HepG2 (cell line): ENCODE measurements around the gene TRAPPC10. TPM values are rescaled to one million over a fixed set of nuclear protein-coding genes. Genes with fewer than 3 reads are reported as not detected.

Source experiments
- ATAC-seq: fragments of 200-7000 bp; cut with Tn5 transposase; 3 replicates; pipeline ENCODE4 v1.9.1; 2020; ENCODE audit warnings: mild to moderate bottlenecking, moderate library complexity
- BruUV-seq: library from RNA; stranded (reverse); fragments of 400-500 nt; replicated peaks from 2 replicates; lab custom pipeline; 2021; lab: Mats Ljungman, UMichigan
- CTCF ChIA-PET: fragments of 300-600 bp; formaldehyde crosslinking; extraction: SDS; loops from one replicate; lab custom pipeline; 2021; ENCODE audit warnings: low total read pairs, inconsistent platforms, low intra/inter-chr PET ratio; lab: Yijun Ruan, JAX
- POLR2A ChIA-PET: fragments of 350-600 bp; sonication (Branson Sonifier 250); formaldehyde crosslinking; loops from one replicate; lab custom pipeline; 2020; ENCODE audit warnings: antibody characterized with exemption, inconsistent platforms; lab: Yijun Ruan, JAX
- DNase-seq: peaks from one replicate; pipeline ENCODE4 v3.0.0-alpha.2; 2015; ENCODE audit warnings: low spot score
- FAIRE-seq: peaks from 3 replicates; lab custom pipeline; 2011; peaks lifted over from hg19 to GRCh38; lab: Jason Lieb, UNC
- H2AFZ ChIP-seq: one replicate; pipeline ENCODE4 v1.6.1; 2011; ENCODE audit warnings: low read length, inconsistent platforms
- H3K27ac ChIP-seq: fragments of 300-600 bp; 3 replicates; pipeline ENCODE4 v1.8.0; 2011; ENCODE audit warnings: mixed run types, mild to moderate bottlenecking, mixed read lengths, low read length, inconsistent platforms; ENCODE audit not compliant: insufficient read depth; ENCODE audit errors: extremely low read length
- H3K27me3 ChIP-seq, 2 experiments: fragments of 200-600 bp in 1 of 2; 2 replicates in 1 of 2; 3 replicates in 1 of 2; pipeline versions ENCODE4 v1.6.0 to v1.8.0; 2011; ENCODE audit warnings: low read length in 2 of 2, mild to moderate bottlenecking in 2 of 2, moderate library complexity in 2 of 2, inconsistent platforms in 1 of 2; ENCODE audit not compliant: insufficient read depth in 2 of 2, control insufficient read depth in 1 of 2
- H3K36me3 ChIP-seq, 2 experiments: fragments of 200-600 bp in 1 of 2; replicated peaks in 1 of 2; 2 replicates in 1 of 2; 3 replicates in 1 of 2; pipeline versions ENCODE4 v1.5.1 to v1.8.0; 2011; ENCODE audit warnings: low read length in 2 of 2, inconsistent platforms in 1 of 2; ENCODE audit not compliant: insufficient read depth in 2 of 2, control insufficient read depth in 1 of 2
- H3K4me1 ChIP-seq: 2 replicates; pipeline ENCODE4 v1.5.1; 2012; ENCODE audit warnings: low read length, inconsistent platforms; ENCODE audit not compliant: insufficient read depth
- H3K4me2 ChIP-seq: 2 replicates; pipeline ENCODE4 v1.6.0; 2011; ENCODE audit warnings: low read depth, low read length, inconsistent platforms
- H3K4me3 ChIP-seq, 3 experiments: fragments of 200-600 bp in 1 of 3; sonication (generic), shearing (Covaris generic) in 1 of 3; replicated peaks in 1 of 3; 2 replicates each; pipeline ENCODE4 v1.5.1; 2011 to 2016; ENCODE audit warnings: low read length in 3 of 3, inconsistent platforms in 2 of 3, low read depth in 2 of 3, mild to moderate bottlenecking in 2 of 3, control low read depth in 1 of 3, mixed read lengths in 1 of 3; ENCODE audit not compliant: insufficient read depth in 1 of 3
- H3K79me2 ChIP-seq: one replicate; pipeline ENCODE4 v1.6.1; 2011; ENCODE audit warnings: low read length, inconsistent platforms; ENCODE audit not compliant: insufficient read depth
- H3K9ac ChIP-seq: 2 replicates; pipeline ENCODE4 v1.6.0; 2011; ENCODE audit warnings: mild to moderate bottlenecking, low read depth, low read length, inconsistent platforms; ENCODE audit not compliant: insufficient read depth
- H3K9me3 ChIP-seq: 2 replicates; pipeline ENCODE4 v1.5.1; 2012; ENCODE audit warnings: mild to moderate bottlenecking, low read length
- H4K20me1 ChIP-seq: 2 replicates; pipeline ENCODE4 v1.6.0; 2011; ENCODE audit warnings: inconsistent platforms, mild to moderate bottlenecking, low read length, moderate library complexity; ENCODE audit not compliant: insufficient read depth
- ATF6 ChIP-seq: sonication (generic); formaldehyde crosslinking; conservative IDR thresholded peaks from 2 replicates; pipeline ENCODE4 v1.4.0; 2020; ENCODE audit warnings: missing genetic modification reagents
- CTCF ChIP-seq: sonication (generic); formaldehyde crosslinking; IDR thresholded peaks from 2 replicates; pipeline ENCODE4 v1.5.0; 2020; ENCODE audit warnings: mild to moderate bottlenecking, missing genetic modification reagents, moderate library complexity
- E2F2 ChIP-seq: sonication (generic); formaldehyde crosslinking; IDR thresholded peaks from 2 replicates; pipeline ENCODE4 v1.4.0; 2020; ENCODE audit warnings: missing genetic modification reagents, borderline replicate concordance
- EED ChIP-seq: sonication (generic); formaldehyde crosslinking; IDR thresholded peaks from 2 replicates; pipeline ENCODE4 v1.5.0; 2020; ENCODE audit warnings: mild to moderate bottlenecking, missing genetic modification reagents
- NRL ChIP-seq: sonication (generic); formaldehyde crosslinking; IDR thresholded peaks from 2 replicates; pipeline ENCODE4 v1.5.0; 2020; ENCODE audit warnings: missing genetic modification reagents, mild to moderate bottlenecking, moderate library complexity, borderline replicate concordance
- PBX2 ChIP-seq: IDR thresholded peaks from 2 replicates; pipeline ENCODE4 v1.6.1; 2016; ENCODE audit warnings: control low read depth
- PPARG ChIP-seq: conservative IDR thresholded peaks from 2 replicates; pipeline ENCODE4 v1.6.1; 2016; ENCODE audit warnings: missing biosample characterization, missing genetic modification reagents
- TBX2 ChIP-seq: sonication (generic); formaldehyde crosslinking; IDR thresholded peaks from 2 replicates; pipeline ENCODE4 v1.5.0; 2020; ENCODE audit warnings: missing genetic modification reagents, mild to moderate bottlenecking, borderline replicate concordance
- U2AF2 ChIP-seq: fragments of 200-400 bp; formaldehyde crosslinking; IDR thresholded peaks from 2 replicates; pipeline ENCODE4 v1.6.1; 2017; ENCODE audit warnings: low read depth, mild to moderate bottlenecking, low read length
- ZNF274 ChIP-seq: sonication (generic); formaldehyde crosslinking; IDR thresholded peaks from 2 replicates; pipeline ENCODE4 v1.5.1; 2020; ENCODE audit warnings: mild to moderate bottlenecking, missing genetic modification reagents
- ZSCAN21 ChIP-seq: sonication (generic); formaldehyde crosslinking; IDR thresholded peaks from 2 replicates; pipeline ENCODE4 v1.8.0; 2022; ENCODE audit warnings: mild to moderate bottlenecking, missing genetic modification reagents, moderate library complexity, borderline replicate concordance
- WGBS: methylation state at CpG from one replicate; pipeline ENCODE4 v1.1.6; 2017; ENCODE audit warnings: low lambda C conversion rate; 5-methylcytosine and 5-hydroxymethylcytosine counted together
- in situ Hi-C: cut with HindIII; loops from 2 replicates; pipeline ENCODE4 v1.10.0; 2017; ENCODE audit warnings: low pct_unique_long_range_greater_than_20kb; ENCODE audit not compliant: extremely low pct_ligation_motif_present
- intact Hi-C: fragments of 100-400 bp; cut with micrococcal nuclease; formaldehyde crosslinking; loops from one replicate; pipeline ENCODE4 v1.10.0; 2022; ENCODE audit not compliant: unreplicated experiment
- polyA plus RNA-seq, 8 experiments: library from polyadenylated mRNA; depleted of rRNA in 3 of 8; stranded (reverse) in 7 of 8; unstranded in 1 of 8; fragments of >200 nt; fragmentation: Illumina TruSeq in 4 of 8; extraction: Trizol in 4 of 8; gene quantifications; 2 replicates each; pipeline versions ENCODE4 v1.2.1 to v1.2.3, GENCODE V29; 2011 to 2016; ENCODE audit warnings: low read depth in 4 of 8, missing spikeins in 1 of 8, mixed read lengths in 1 of 8; ENCODE audit not compliant: insufficient read depth in 1 of 8
- total RNA-seq, 5 experiments: library from RNA; depleted of rRNA; stranded (reverse); fragments of >200 nt; fragmentation: Illumina TruSeq; extraction: Trizol; gene quantifications; 2 replicates each; pipeline ENCODE4 v1.2.3, GENCODE V29; 2016; ENCODE audit warnings: low read depth in 1 of 5

Gene TRAPPC10
- total and polyA plus RNA-seq, 2 of the 13 experiments (the other 11 are each of a cell fraction or from before 2014, with no cell fraction given) = 10.6 to 16.5 TPM

- Histone ChIP-seq H3K4me3 (no peak overlapping the region), H3K4me1 (peaks cover 32% of the 10 kb centered on the region)
- 55% methylated on average over 8 of the region's 11 CpGs for WGBS
- peak; percentile 3; the same call in 1 of the 2 replicates for TF ChIP-seq TBX2 (CRISPR knock-in tag)
- no peak for TF ChIP-seq U2AF2
- TF ChIP-seq, all 625 proteins: peak for 1
- peaks cover 2 to 41% of the 10 kb centered on the region in 2 experiments; a peak in 3 of 5 replicates for H3K27me3 ChIP-seq
- no peak overlapping the region for H3K27ac ChIP-seq
- no peaks in the 10 kb centered on the region for H3K36me3 ChIP-seq
- no peak overlapping the region for H3K4me2 ChIP-seq
- H4K20me1 ChIP-seq = no peaks in the 10 kb centered on the region
- intact Hi-C loops = no loop called here
- FAIRE-seq (no peak), ATAC-seq (no peak), DNase-seq (no peak)
- H3K79me2 ChIP-seq = no peaks in the 10 kb centered on the region
- CTCF ChIA-PET = no interaction called here
- in situ Hi-C loops = no loop called here
- POLR2A ChIA-PET = no interaction called here
- no peak overlapping the region for H2AFZ ChIP-seq
- H3K9me3 ChIP-seq = no peaks in the 10 kb centered on the region
- no TSS peak for BruUV-seq
- no peak overlapping the region for H3K9ac ChIP-seq
These were observed 20.0 kb upstream of the TRAPPC10 start for GRCh38 chr21:43992121-43992520.

GRCh38 chr21:43993420-43993934 is 18.6 kb upstream of the TRAPPC10 start:
- CTCF ChIA-PET = no interaction called here
- TF ChIP-seq CTCF (peak; percentile 21; the same call in 1 of the 2 replicates), E2F2 (CRISPR knock-in tag) (no peak), PPARG (no peak), NRL (CRISPR knock-in tag) (no peak), EED (CRISPR knock-in tag) (no peak), ATF6 (CRISPR knock-in tag) (no peak), ZSCAN21 (CRISPR knock-in tag) (peak; percentile 30; the same call in 1 of the 2 replicates), ZNF274 (CRISPR knock-in tag) (no peak), PBX2 (CRISPR knock-in tag) (no peak)

More at GRCh38 chr21:43993420-43993934, 18.6 kb upstream of the TRAPPC10 start:
- Histone ChIP-seq H3K9ac (0 out of 2 replicates have a peak overlapping the region, but pooled peaks have one; percentile 26), H3K27me3 (peaks cover 2 to 39% of the 10 kb centered on the region in 2 experiments; a peak in 3 of 5 replicates), H3K4me2 (peak overlapping the region; percentile 84), H2AFZ (no peak overlapping the region), H3K4me1 (peaks cover 25% of the 10 kb centered on the region), H3K4me3 (peak overlapping the region; percentile 9 to 69 (median 32); a peak in 5 of 6 replicates), H3K27ac (no peak overlapping the region), H3K79me2 (no peaks in the 10 kb centered on the region), H4K20me1 (no peaks in the 10 kb centered on the region), H3K36me3 (no peaks in the 10 kb centered on the region), H3K9me3 (no peaks in the 10 kb centered on the region)
- 5% methylated on average over 11 of the region's 18 CpGs for WGBS
- in situ Hi-C loops = no loop called here
- BruUV-seq = no TSS peak
- FAIRE-seq (no peak), ATAC-seq (peak; percentile 44), DNase-seq (no peak)
- intact Hi-C loops = no loop called here
- POLR2A ChIA-PET = no interaction called here
